GM18861 (cell line): ENCODE results near the gene HTR3C.
"Not testable (repeated sequence)": the region's sequence is repeated elsewhere in the genome, so short reads cannot be mapped to it uniquely, and the experiment has no call there.

Source experiments
- ATAC-seq: cut with Tn5 transposase; IDR thresholded peaks from one replicate; pipeline ENCODE4 v1.9.1; 2021; ENCODE audit not compliant: unreplicated experiment

Gene HTR3C

GRCh38 chr3:184030536-184030935 lies 22.3 kb upstream of the HTR3C start:
- ATAC-seq, result no peak

GRCh38 chr3:184031187-184031792 lies 21.6 kb upstream of the HTR3C start, which contains the start of gene HTR3D:
Gene HTR3D (plus strand): TSS chr3:184031742. CDS start chr3:184031742, 0 bp downstream.
- no peak for ATAC-seq

- no peak for ATAC-seq
Measured at GRCh38 chr3:184037816-184038215, 15.0 kb upstream of the HTR3C start.

DNA sequence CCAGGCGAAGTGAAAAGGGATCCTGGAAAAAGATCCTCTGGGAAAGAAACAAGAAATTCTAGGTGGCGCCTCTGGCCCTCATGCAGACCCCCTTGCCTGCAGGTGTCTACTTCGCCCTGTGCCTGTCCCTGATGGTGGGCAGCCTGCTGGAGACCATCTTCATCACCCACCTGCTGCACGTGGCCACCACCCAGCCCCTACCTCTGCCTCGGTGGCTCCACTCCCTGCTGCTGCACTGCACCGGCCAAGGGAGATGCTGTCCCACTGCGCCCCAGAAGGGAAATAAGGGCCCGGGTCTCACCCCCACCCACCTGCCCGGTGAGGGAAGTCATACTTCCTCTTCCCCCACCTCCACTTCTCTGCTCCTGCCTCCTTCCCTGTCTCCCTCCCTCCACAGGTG lies 14.5 kb upstream of the HTR3C start:
- not testable (repeated sequence) for ATAC-seq

DNA sequence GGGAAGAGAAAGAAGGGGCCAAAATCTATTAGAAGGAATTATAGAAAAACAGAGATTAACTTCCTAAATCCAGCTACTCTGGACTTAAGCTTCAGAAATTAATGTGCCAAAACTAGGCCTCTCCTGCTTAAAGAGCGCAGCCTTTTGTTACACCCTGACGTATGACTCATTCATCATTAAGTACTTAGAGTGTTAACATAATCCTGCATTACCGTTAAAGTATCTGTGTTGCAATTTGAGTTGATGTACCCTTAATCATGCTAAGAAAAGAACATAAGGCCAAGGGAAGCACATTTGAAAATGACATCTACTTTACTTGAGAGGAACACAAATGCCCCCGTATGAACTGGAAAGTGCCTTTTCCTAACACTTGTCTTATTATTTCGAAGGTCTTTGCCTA lies 13.4 kb upstream of the HTR3C start:
- no peak for ATAC-seq

DNA sequence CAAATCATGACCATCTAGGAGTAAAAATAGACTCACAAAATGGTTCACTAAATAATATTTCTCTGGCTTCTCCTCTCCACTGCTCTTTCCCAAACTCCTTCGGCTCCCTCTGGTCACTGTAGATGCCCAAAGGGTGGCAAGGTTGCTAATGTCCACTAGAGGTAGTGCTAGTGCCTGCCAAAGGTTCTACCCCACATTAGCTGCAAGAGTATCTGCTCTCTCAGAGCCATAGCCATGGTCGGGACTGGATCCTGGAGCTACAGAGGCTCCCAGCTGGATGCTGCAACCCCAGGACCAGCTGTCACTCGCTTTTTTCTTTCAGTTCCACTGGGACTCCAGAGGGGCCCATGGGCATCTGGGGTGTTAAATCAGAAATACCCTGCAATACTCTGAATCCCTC lies 12.8 kb upstream of the HTR3C start:
- no peak for ATAC-seq

DNA sequence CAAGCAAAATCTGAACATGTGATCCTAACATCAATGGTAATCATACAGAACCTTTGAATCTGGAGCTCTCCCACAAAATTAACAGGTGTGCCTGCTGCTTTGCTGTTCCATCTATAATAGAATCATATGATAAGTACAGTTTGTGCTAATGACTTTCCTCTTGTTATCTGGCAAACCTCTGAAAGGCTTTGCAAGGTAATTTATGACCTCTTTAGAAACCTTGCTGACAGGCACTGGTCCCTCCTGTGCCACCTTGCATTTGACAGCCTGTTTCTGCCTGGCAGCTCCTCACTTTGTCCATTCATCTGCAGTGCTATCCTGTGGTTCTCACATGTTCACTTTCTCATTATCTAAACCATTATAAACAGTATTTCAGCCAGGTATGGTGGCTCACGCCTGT lies 10.2 kb upstream of the HTR3C start:
- no peak for ATAC-seq

DNA sequence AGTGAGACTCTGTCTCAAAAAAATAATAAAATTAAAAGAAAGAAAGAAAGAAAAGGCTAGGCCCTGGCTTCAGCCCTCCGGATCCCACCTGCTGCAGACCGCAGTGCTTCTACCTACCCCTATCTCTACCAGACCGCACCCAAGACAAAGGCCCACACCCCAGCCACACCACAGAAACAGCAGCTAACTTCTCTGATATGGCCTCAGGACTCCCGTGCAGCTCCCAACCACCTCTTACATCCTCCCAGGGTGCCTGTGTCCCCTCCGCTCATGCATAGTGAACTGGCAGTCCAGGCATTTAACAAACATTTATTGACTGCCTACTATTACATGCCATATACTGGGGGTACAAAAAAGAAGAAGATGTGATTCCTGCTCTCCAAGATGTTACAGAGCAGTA lies 6.9 kb upstream of the HTR3C start:
- no peak for ATAC-seq

DNA sequence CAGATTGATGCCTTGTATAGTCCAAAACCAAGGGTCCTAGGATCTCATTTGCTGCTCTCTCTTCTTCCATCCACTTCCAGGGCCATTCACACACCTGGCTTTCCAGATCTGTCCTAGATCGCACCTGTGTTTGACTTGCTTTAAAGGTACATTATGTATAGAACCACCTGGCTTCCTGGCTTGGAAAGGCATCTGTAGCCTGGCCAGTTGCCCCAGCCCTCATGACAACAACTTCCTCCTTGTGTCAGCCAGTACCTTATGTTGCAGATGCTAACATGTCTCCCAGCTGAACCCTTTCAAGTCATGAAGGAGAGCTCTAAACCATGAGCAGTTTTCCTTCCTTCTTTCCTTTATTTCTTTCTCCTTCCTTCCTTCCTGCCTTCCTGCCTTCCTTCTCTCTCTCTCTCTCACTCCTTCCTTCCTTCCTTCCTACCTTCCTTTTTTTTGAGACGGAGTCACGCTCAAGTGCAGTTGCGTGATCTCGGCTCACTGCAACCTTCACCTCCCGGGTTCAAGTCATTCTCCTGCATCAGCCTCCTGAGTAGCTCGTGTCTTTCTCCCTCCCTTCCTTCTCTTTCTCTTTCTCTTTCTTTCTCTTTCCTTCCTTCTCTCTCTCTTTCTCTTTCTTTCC lies 2.5 kb upstream of the HTR3C start:
- no peak for ATAC-seq

DNA sequence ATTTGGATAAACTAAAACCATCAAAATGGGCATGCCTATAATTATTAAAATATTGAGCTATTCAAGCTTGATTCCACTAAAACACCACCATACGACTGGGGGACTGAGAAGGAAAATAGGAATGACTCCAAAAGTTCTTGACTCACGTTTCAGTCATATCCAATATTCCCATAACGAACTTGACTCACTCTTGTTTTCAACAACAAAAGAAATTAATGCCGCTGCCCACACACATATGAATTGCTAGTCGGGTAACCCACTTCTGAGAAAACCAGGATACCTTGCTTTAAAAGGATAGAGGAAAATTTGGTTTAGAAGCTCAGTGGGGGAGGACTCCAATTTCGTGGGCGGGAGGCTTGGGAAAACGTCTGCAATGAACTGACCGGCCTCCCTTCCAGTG lies 5.2 kb downstream of the HTR3C start:
- ATAC-seq, result no peak

DNA sequence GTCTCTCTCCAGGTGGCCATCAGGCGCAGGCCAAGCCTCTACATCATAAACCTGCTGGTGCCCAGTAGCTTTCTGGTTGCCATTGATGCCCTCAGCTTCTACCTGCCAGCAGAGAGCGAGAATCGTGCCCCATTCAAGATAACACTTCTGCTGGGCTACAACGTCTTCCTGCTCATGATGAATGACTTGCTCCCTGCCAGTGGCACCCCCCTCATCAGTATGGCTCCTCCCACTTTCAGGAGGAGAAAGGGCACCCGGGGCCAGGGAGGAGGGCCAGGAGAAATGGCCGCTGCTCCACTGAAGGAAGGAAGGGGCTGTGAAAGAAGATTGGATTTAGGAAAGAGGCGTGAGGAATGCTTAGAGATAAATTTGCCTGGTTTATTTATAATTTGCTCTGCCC lies 6.6 kb downstream of the HTR3C start:
- ATAC-seq, result no peak

- no peak for ATAC-seq
Measured at GRCh38 chr3:184062637-184063036, 9.8 kb downstream of the HTR3C start.

GRCh38 chr3:184066211-184066610 lies 13.4 kb downstream of the HTR3C start:
- no peak for ATAC-seq

- ATAC-seq, result no peak
Measured at GRCh38 chr3:184067573-184068055, 14.8 kb downstream of the HTR3C start.

GRCh38 chr3:184068344-184068743 lies 15.5 kb downstream of the HTR3C start:
- ATAC-seq, result no peak

DNA sequence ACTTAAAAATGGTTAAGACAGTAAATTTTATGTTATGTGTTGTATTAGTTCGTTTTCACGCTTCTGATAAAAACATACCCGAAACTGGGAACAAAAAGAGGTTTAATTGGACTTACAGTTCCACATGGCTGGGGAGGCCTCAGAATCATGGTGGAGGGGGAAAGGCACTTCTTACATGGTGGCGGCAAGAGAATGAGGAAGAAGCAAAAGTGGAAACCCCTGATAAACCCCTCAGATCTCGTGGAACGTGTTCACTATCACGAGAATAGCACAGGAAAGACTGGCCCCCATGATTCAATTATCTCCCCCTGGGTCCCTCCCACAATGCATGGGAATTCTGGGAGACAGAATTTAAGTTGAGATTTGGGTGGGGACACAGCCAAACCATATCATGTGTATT lies 18.3 kb downstream of the HTR3C start:
- not testable (repeated sequence) for ATAC-seq

- no peak for ATAC-seq
Measured at GRCh38 chr3:184073621-184074020, 20.8 kb downstream of the HTR3C start.

DNA sequence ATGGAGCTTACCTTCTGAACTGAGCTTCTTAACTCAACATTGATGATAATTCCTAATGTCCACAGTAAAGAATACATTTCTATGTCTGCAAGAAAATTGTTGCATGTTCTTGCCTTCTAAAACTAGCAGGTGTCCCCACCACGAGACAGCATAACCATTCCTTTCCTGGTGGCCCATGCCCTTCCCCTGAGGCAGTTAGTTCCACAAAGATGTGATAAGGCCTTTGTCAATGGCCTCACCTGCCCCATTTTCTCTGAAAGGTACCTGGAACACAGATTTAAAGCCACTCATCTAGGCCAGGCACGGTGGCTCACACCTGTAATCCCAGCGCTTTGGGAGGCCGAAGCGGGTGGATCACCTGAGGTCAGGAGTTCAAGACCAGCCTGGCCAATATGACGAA lies 23.1 kb downstream of the HTR3C start:
- ATAC-seq, result no peak

DNA sequence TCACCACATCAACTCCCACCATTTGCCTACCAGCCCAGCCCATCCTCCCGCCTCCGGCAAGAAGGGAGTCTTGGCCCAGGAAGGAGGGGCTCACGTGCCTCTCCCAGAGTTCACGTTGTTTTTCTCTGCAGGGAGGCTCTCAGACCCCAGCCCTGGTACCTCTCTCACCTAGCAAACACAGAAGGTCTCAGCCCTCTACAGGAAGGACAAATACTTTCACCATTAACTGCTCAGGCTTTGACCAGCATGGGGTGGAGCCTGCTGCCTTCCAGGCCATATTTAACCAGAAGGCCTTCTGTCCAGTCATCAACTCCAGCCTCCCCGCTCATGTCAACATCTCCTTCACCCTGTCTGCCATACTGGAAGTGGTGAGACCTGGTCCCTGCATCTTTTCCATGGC lies 25.0 kb downstream of the HTR3C start:
- no peak for ATAC-seq

DNA sequence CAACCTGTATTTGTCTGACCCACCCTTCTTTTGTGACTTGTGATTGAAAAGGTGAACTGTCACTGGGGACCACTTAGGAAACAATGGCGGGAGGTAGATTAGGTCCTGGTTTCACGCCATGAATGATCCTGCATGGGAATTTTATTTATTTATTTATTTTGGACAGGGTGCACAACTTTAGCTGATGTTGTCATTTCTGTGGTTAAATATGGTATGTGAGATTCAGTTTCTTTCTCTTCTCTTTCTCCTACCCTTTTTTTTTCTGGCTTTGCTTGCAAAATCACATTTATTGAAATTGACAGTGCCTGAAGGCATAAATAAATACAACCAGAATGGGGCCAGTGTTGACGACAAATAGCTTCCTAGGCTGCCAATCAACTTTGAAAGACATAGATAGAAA lies 26.0 kb downstream of the HTR3C start:
- ATAC-seq, result no peak

DNA sequence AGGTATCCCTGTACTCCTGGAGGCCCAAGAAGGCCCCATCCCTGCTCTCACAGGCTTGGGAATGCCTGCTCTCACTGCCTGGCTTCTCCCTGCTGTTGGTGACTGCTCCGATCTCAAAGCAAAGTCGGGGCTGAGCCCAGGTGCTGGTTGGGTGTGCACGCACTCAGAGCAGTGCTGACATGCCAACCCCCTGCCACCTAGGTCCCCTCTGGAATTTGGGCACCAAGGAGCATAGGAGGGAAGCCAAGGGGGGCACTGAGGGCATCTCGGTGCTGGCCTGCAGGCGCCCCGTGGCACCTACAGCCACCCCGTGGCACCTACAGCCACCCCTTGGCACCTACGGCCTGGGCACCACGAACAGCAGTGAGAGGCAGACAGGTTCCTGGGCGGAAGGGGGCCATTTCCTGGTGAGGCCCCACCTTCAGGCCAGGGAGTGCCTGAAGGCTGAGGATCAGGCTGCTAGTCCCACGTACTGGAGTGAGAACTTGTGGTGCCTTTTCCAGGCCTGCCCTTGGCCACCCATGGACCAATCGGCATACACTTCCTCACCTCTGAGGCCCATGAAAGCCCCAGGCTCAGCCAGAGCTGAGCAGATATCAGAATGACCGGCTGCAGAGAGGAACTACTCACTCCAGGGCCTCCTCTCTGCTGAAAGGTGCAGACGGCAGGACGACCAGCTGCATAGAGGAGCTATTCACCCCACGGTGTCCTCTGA lies 28.4 kb downstream of the HTR3C start:
- no peak for ATAC-seq

GRCh38 chr3:184082034-184082433 lies 29.2 kb downstream of the HTR3C start:
- ATAC-seq, result no peak
